Natural killer cell treated with Interleukin-12 subunit alpha and Interleukin-12 subunit beta and Interleukin-15 and Interleukin-18, amount 100 ng/mL, for 72 hours (primary cell): ENCODE measurements around the gene GALNT9. TPM values are rescaled to one million over a fixed set of nuclear protein-coding genes. Genes with fewer than 3 reads are reported as not detected.

ENCODE experiments used
- ATAC-seq, 2 donors: fragments of 150-1000 bp; cut with Tn5 transposase in 1 of 2; sonication (Bioruptor Pico), chemical (Tn5 transposase) in 1 of 2; 2 replicates each; pipeline ENCODE4 v1.10.0; 2021
- DNase-seq: peaks from one replicate; pipeline ENCODE4 v3.0.0; 2022; ENCODE audit warnings: low spot score
- H3K27ac Mint-ChIP-seq, 2 donors: 1 replicate in 1 of 2; 2 replicates in 1 of 2; pipeline ENCODE4 v1.8.0; 2022; ENCODE audit warnings: mixed read lengths in 2 of 2, mild to moderate bottlenecking in 1 of 2, moderate library complexity in 1 of 2
- H3K27me3 Mint-ChIP-seq, 2 donors: 1 replicate in 1 of 2; 2 replicates in 1 of 2; pipeline ENCODE4 v1.8.0; 2022; ENCODE audit warnings: mixed read lengths in 2 of 2
- H3K36me3 Mint-ChIP-seq: one replicate; pipeline ENCODE4 v1.8.0; 2022; ENCODE audit warnings: mixed read lengths
- H3K4me1 Mint-ChIP-seq, 2 donors: 1 replicate in 1 of 2; 2 replicates in 1 of 2; pipeline ENCODE4 v1.8.0; 2022; ENCODE audit warnings: low read depth in 2 of 2, mixed read lengths in 2 of 2, mild to moderate bottlenecking in 1 of 2
- H3K4me3 Mint-ChIP-seq: one replicate; pipeline ENCODE4 v1.8.0; 2022; ENCODE audit warnings: mixed read lengths
- H3K9me3 Mint-ChIP-seq: 2 replicates; pipeline ENCODE4 v1.8.0; 2022; ENCODE audit warnings: mixed read lengths
- total RNA-seq, 2 donors: library from RNA; stranded (reverse); gene quantifications; one replicate each; pipeline ENCODE4 v1.2.3, GENCODE V29; 2022

The GALNT9 gene
- total RNA-seq, 2 donors from 2014 or later = not detected

DNA sequence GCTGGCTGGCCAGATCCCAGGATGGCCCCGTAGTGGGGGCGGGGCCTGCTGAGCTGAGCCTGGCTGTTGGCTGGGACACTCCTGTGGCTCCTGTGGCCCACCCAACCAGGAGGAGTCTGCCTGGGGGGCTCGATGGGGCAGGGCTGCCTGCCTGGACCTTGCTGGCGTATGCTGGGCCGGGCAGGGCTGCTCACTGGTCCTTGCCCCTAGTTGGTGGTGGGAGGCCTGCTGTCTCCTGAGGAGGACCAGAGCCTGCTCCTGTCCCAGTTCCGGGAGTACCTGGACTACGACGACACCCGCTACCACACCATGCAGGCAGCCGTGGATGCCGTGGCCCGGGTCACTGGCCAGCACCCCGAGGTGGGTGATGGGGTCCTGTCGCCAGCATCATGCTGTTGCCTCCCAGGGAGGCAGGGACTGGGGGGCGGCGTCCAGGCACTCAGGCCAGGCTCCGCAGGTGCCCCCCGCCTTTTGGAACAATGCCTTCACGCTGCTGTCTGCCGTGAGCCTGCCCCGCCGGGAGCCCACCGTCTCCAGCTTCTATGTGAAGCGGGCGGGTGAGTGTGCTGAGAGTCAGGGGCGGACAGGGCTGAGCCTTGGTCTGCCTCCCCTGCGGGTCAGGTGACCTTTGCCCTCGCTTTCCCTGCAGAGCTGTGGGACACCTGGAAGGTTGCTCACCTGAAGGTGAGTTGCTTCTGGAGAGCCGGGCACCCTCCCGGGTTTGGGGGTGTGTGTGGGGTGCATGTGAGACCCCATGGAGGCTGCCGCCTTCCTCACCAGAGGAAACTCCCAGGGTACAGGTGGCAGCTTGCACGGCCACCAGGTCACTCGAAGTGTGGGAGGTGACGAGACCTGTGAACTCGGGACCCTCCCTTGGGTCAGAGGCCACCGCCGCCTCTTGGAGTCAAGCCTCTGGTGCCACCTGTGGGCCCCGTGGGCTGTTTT, 181.7 kb downstream of the GALNT9 start:
- H3K4me3 Mint-ChIP-seq = no peak overlapping the region
- H3K27me3 Mint-ChIP-seq = no peaks in the 10 kb centered on the region
- no peaks in the 10 kb centered on the region for H3K36me3 Mint-ChIP-seq
- DNase-seq (no peak), ATAC-seq (no peak)
- no peak overlapping the region for H3K27ac Mint-ChIP-seq
- H3K9me3 Mint-ChIP-seq = no peaks in the 10 kb centered on the region
- peaks cover 24% of the 10 kb centered on the region in 2 donors for H3K4me1 Mint-ChIP-seq

DNA sequence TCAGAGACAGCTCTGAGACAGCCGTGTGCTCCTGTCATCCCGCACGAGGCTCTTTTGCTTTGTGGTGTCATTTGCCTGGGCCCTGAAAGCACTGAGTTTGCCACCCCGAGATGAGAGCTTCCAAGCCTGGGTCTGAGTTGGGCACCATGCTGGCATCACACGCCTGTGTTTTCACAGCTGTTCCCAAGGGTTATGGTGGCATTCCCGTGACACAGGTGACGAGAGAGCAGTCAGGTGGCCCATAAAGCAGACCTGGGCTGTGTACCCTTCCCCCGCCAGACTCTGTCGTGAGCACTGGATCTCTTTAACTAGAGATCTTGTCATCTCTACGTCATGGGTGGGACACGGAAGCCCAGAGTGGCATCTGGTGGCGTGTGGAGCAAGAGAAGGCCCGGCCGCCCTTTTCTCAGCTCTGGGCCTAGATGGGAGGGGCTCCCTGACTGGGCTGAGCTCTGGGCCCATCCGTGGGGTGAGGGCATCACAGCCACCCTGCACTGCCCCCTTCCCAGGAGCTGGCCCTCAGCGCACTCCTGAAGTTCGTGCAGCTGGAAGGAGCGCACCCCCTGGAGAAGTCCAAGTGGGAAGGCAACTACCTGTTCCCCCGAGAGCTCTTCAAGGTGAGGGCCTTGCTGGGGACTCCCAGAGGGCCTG, 182.5 kb downstream of the GALNT9 start:
- DNase-seq (no peak), ATAC-seq (no peak)
- no peaks in the 10 kb centered on the region for H3K27me3 Mint-ChIP-seq
- no peaks in the 10 kb centered on the region for H3K36me3 Mint-ChIP-seq
- no peaks in the 10 kb centered on the region for H3K9me3 Mint-ChIP-seq
- peaks cover 24% of the 10 kb centered on the region in 2 donors for H3K4me1 Mint-ChIP-seq
- H3K4me3 Mint-ChIP-seq = peak overlapping the region; percentile 86
- H3K27ac Mint-ChIP-seq = peak overlapping the region in 1 of 2 donors; percentile 77

Other genes starting within 250 kb of the GALNT9 start
- gene DDX51, start 185.3 kb downstream of the GALNT9 start, total RNA-seq = 10 to 100 TPM; 29.5 to 83.7 TPM
- 10 to 100 TPM; 28.0 to 48.2 TPM for gene NOC4L, start 185.1 kb downstream of the GALNT9 start, total RNA-seq
- 10 to 100 TPM; 38.0 to 91.5 TPM for gene FBRSL1, start 160.6 kb upstream of the GALNT9 start, total RNA-seq